HG03159 (cell line): ENCODE measurements around the gene FEM1C.
"Not testable (repeated sequence)": the region's sequence is repeated elsewhere in the genome, so short reads cannot be mapped to it uniquely, and the experiment has no call there.

Experiments used
- ATAC-seq: cut with Tn5 transposase; IDR thresholded peaks from one replicate; pipeline ENCODE4 v1.9.1; 2021; ENCODE audit warnings: mild to moderate bottlenecking, moderate library complexity; ENCODE audit not compliant: unreplicated experiment

FEM1C gene

GRCh38 chr5:115479166-115479873 is 65.3 kb downstream of the FEM1C start:
- not testable (repeated sequence) for ATAC-seq

GRCh38 chr5:115478281-115478680 is 66.3 kb downstream of the FEM1C start:
- ATAC-seq, result no peak

GRCh38 chr5:115477581-115477980 is 67.0 kb downstream of the FEM1C start:
- ATAC-seq, result no peak

- no peak for ATAC-seq
Observed at GRCh38 chr5:115475788-115476187, 68.8 kb downstream of the FEM1C start.

- no peak for ATAC-seq
Observed at GRCh38 chr5:115472271-115473025, 72.1 kb downstream of the FEM1C start.

GRCh38 chr5:115471345-115472063 is 73.1 kb downstream of the FEM1C start:
- no peak for ATAC-seq

- no peak for ATAC-seq
Observed at GRCh38 chr5:115470921-115471320, 73.7 kb downstream of the FEM1C start.
